GM12801 (cell line): ENCODE results near the gene TTLL12.

Source experiments
- CTCF ChIP-seq: IDR thresholded peaks from one replicate; pipeline ENCODE4 v1.5.1; 2011; ENCODE audit warnings: control low read depth; ENCODE audit not compliant: insufficient read length; ENCODE audit errors: extremely low read depth

TTLL12 gene

GRCh38 chr22:43174941-43175531 lies 11.9 kb downstream of the TTLL12 start:
- TF ChIP-seq CTCF = no peak

- no peak for TF ChIP-seq CTCF
Observed at GRCh38 chr22:43173976-43174720, 12.8 kb downstream of the TTLL12 start.

GRCh38 chr22:43173566-43173965 lies 13.4 kb downstream of the TTLL12 start:
- no peak for TF ChIP-seq CTCF

GRCh38 chr22:43172191-43172590 lies 14.7 kb downstream of the TTLL12 start:
- no peak for TF ChIP-seq CTCF

GRCh38 chr22:43171607-43172006 lies 15.3 kb downstream of the TTLL12 start:
- TF ChIP-seq CTCF = no peak

GRCh38 chr22:43171019-43171491 lies 15.9 kb downstream of the TTLL12 start:
- TF ChIP-seq CTCF = no peak

GRCh38 chr22:43170131-43170480 lies 16.8 kb downstream of the TTLL12 start:
- TF ChIP-seq CTCF = no peak
